Activated naive CD8-positive, alpha-beta T cell treated with anti-CD3 and anti-CD28 coated beads, Interleukin-2, amount 50 U/mL, for 24 hours (primary cell): ENCODE data around the gene GLI1.
A peak's percentile ranks its signal among the peaks of the same experiment; 100 is the strongest.
"Not testable (repeated sequence)": the region's sequence is repeated elsewhere in the genome, so short reads cannot be mapped to it uniquely, and the experiment has no call there.

ENCODE experiments used
- ATAC-seq: fragments of 150-1000 bp; cut with Tn5 transposase; one replicate; pipeline ENCODE4 v1.10.0; 2021
- DNase-seq: peaks from one replicate; pipeline ENCODE4 v3.0.0; 2021
- H3K27ac Mint-ChIP-seq: one replicate; pipeline ENCODE4 v1.8.0; 2021; ENCODE audit warnings: mild to moderate bottlenecking, mixed read lengths
- H3K27me3 Mint-ChIP-seq: one replicate; pipeline ENCODE4 v1.8.0; 2021; ENCODE audit warnings: mixed read lengths
- H3K36me3 Mint-ChIP-seq: one replicate; pipeline ENCODE4 v1.8.0; 2021; ENCODE audit warnings: low read depth, mixed read lengths
- H3K4me1 Mint-ChIP-seq: one replicate; pipeline ENCODE4 v1.8.0; 2021; ENCODE audit warnings: mixed read lengths
- H3K4me3 Mint-ChIP-seq: one replicate; pipeline ENCODE4 v1.8.0; 2021; ENCODE audit warnings: mild to moderate bottlenecking, moderate library complexity, mixed read lengths
- H3K9me3 Mint-ChIP-seq: one replicate; pipeline ENCODE4 v1.8.0; 2021; ENCODE audit warnings: mixed read lengths

Gene GLI1

GRCh38 chr12:57485695-57486094, 26.1 kb downstream of the GLI1 start:
- ATAC-seq (no peak), DNase-seq (no peak)
- Mint-ChIP-seq H3K9me3 (no peaks in the 10 kb centered on the region), H3K27ac (no peak overlapping the region), H3K27me3 (no peaks in the 10 kb centered on the region), H3K4me1 (peaks cover 45% of the 10 kb centered on the region), H3K4me3 (no peak overlapping the region), H3K36me3 (peaks cover 33% of the 10 kb centered on the region)

DNA sequence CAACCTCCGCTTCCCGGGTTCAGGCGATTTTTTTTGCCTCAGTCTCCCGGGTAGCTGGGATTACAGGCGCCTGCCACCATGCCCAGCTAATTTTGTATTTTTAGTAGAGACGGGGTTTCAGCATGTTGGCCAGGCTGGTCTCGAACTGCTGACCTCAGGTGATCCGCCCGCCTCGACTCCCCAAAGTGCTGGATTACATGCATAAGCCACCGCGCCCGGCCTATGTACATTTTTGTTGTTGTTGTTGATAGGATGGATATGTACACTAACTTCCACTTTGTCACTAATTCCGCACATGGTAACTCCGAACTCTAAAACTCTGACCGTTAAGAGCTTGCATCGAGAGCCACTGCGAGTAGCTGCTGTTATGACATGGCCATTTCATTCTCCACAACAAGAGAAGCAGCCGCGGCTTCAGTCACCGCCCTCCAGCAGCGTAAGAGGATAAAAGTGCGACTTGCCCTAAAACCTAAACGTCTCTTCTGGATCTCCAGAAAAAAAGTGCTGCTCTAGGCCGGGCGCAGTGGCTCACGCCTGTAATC, 27.5 kb downstream of the GLI1 start:
- Mint-ChIP-seq H3K9me3 (no peaks in the 10 kb centered on the region), H3K4me1 (peaks cover 39% of the 10 kb centered on the region), H3K4me3 (peak overlapping the region; percentile 97), H3K27ac (peak overlapping the region; percentile 93), H3K36me3 (peaks cover 43% of the 10 kb centered on the region), H3K27me3 (no peaks in the 10 kb centered on the region)
- DNase-seq (no peak), ATAC-seq (no peak)

GRCh38 chr12:57487597-57488401, 28.2 kb downstream of the GLI1 start, which contains the start of gene MARS1:
Gene MARS1, plus strand, starts transcription at chr12:57488068. Its CDS starts 23 bp downstream, at chr12:57488091.
- H3K27me3 Mint-ChIP-seq: no peaks in the 10 kb centered on the region
- peak within 1 kb of the TSS; percentile 97 for H3K4me3 Mint-ChIP-seq

DNA sequence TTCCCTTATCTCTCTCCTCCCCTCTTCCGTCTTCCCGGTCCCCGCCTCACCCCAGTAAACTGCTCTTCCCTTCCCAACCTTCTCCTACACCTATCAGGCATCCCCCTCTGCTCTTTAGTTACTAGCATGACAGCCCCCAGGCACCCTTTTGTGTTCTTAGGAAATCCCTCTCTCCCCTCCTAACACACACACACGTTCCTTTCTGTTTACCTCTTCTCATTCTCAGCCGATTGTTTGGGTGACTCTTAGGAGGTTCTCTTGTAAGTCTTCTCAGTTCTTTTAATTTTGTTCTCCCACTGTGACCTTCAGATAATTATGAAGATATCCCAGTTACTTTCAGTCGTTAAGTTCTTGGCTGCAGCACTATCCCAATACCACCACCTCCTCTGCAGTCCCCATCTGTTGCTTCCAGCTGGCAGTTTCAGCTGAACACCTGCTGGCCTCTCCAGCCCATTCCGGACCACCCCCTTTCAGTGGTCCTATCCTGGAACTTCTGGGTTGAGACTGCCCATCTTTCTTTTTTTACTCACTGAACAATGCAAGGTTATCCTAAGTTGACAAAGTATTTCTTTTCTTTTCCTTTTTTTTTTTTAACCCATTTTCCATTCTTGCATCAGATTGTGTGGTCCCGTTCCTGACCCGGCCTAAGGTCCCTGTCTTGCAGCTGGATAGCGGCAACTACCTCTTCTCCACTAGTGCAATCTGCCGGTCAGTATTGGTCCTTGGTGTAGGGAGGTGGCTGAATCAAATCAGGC, 29.0 kb downstream of the GLI1 start:
- H3K36me3 Mint-ChIP-seq: peaks cover 52% of the 10 kb centered on the region
- H3K4me1 Mint-ChIP-seq: peaks cover 32% of the 10 kb centered on the region
- peak overlapping the region; percentile 93 for H3K27ac Mint-ChIP-seq
- no peaks in the 10 kb centered on the region for H3K9me3 Mint-ChIP-seq
- ATAC-seq: no peak
- DNase-seq: no peak
- no peaks in the 10 kb centered on the region for H3K27me3 Mint-ChIP-seq
- peak overlapping the region; percentile 97 for H3K4me3 Mint-ChIP-seq

More at GRCh38 chr12:57487597-57488401, 28.2 kb downstream of the GLI1 start, which contains the start of gene MARS1:
- H3K9me3 Mint-ChIP-seq: no peaks in the 10 kb centered on the region
- H3K36me3 Mint-ChIP-seq: peaks cover 49% of the 10 kb centered on the region
- peak within 1 kb of the TSS; percentile 93 for H3K27ac Mint-ChIP-seq
- peak; percentile 91 for DNase-seq
- peak; percentile 97 for ATAC-seq
- peaks cover 38% of the 10 kb centered on the region for H3K4me1 Mint-ChIP-seq

DNA sequence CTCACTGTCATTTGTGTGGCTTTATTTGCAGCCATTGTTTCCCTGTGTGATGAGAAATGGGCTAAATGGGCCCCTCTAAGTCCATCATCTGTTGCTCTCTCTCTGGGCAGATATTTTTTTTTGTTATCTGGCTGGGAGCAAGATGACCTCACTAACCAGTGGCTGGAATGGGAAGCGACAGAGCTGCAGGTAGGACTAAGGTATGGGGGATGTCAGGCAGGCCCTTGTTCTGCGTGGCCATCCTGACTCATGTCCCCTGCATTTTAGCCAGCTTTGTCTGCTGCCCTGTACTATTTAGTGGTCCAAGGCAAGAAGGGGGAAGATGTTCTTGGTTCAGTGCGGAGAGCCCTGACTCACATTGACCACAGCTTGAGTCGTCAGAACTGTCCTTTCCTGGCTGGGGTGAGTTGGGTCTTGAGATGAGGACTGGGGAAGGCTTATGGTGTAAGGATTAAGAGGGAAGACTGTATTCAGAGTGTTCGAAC, 29.6 kb downstream of the GLI1 start:
- no peaks in the 10 kb centered on the region for H3K9me3 Mint-ChIP-seq
- DNase-seq: no peak
- peak overlapping the region; percentile 97 for H3K4me3 Mint-ChIP-seq

GRCh38 chr12:57490126-57490525, 30.5 kb downstream of the GLI1 start:
- peaks cover 55% of the 10 kb centered on the region for H3K36me3 Mint-ChIP-seq
- H3K27ac Mint-ChIP-seq: peak overlapping the region; percentile 93
- DNase-seq: no peak
- peaks cover 32% of the 10 kb centered on the region for H3K4me1 Mint-ChIP-seq
- ATAC-seq: no peak
- no peaks in the 10 kb centered on the region for H3K9me3 Mint-ChIP-seq
- peak overlapping the region; percentile 97 for H3K4me3 Mint-ChIP-seq
- H3K27me3 Mint-ChIP-seq: no peaks in the 10 kb centered on the region

More for the DNA sequence above, 29.6 kb downstream of the GLI1 start:
- peaks cover 55% of the 10 kb centered on the region for H3K36me3 Mint-ChIP-seq
- no peaks in the 10 kb centered on the region for H3K27me3 Mint-ChIP-seq
- ATAC-seq: no peak
- peak overlapping the region; percentile 93 for H3K27ac Mint-ChIP-seq
- peaks cover 32% of the 10 kb centered on the region for H3K4me1 Mint-ChIP-seq

- peak overlapping the region; percentile 1 for H3K4me3 Mint-ChIP-seq
- peaks cover 32% of the 10 kb centered on the region for H3K4me1 Mint-ChIP-seq
- ATAC-seq: no peak
- H3K27me3 Mint-ChIP-seq: no peaks in the 10 kb centered on the region
- H3K9me3 Mint-ChIP-seq: no peaks in the 10 kb centered on the region
- no peak for DNase-seq
- peaks cover 58% of the 10 kb centered on the region for H3K36me3 Mint-ChIP-seq
- no peak overlapping the region for H3K27ac Mint-ChIP-seq
Observed at GRCh38 chr12:57491393-57492280, 32.1 kb downstream of the GLI1 start.

DNA sequence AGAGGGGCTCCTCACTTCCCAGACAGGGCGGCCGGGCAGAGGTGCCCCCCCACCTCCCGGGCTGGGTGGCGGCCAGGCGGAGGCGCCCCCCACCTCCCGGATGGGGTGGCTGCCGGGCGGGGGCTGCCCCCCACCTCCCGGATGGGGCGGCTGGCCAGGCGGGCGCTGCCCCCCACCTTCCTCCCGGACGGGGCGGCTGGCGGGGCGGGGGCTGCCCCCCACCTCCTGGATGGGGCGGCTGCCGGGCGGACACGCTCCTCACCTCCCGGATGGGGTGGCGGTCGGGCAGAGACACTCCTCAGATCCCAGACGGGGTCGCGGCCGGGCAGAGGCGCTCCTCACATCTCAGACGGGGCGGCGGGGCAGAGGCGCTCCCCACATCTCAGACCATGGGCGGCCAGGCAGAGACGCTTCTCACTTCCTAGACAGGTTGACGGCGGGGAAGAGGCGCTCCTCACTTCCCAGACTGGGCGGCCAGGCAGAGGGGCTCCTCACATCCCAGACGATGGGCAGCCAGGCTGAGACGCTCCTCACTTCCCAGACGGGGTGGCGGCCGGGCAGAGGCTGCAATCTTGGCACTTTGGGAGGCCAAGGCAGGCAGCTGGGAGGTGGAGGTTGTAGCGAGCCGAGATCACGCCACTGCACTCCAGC, 35.6 kb downstream of the GLI1 start:
- not testable (repeated sequence) for DNase-seq, H3K4me3 Mint-ChIP-seq, H3K27me3 Mint-ChIP-seq, H3K9me3 Mint-ChIP-seq, ATAC-seq, H3K27ac Mint-ChIP-seq
- peaks cover 64% of the 10 kb centered on the region for H3K36me3 Mint-ChIP-seq
- H3K4me1 Mint-ChIP-seq: peaks cover 12% of the 10 kb centered on the region

- Mint-ChIP-seq H3K9me3 (no peaks in the 10 kb centered on the region), H3K4me1 (peaks cover 6% of the 10 kb centered on the region), H3K36me3 (peaks cover 64% of the 10 kb centered on the region), H3K27me3 (no peaks in the 10 kb centered on the region), H3K27ac (no peak overlapping the region), H3K4me3 (no peak overlapping the region)
- no peak for DNase-seq
- no peak for ATAC-seq
Observed at GRCh38 chr12:57496822-57497221, 37.2 kb downstream of the GLI1 start.

- Mint-ChIP-seq H3K9me3 (no peaks in the 10 kb centered on the region), H3K4me1 (peaks cover 6% of the 10 kb centered on the region), H3K4me3 (no peak overlapping the region), H3K27ac (no peak overlapping the region), H3K27me3 (no peaks in the 10 kb centered on the region), H3K36me3 (peaks cover 63% of the 10 kb centered on the region)
- no peak for ATAC-seq
- DNase-seq: no peak
Observed at GRCh38 chr12:57497223-57498131, 37.9 kb downstream of the GLI1 start.

DNA sequence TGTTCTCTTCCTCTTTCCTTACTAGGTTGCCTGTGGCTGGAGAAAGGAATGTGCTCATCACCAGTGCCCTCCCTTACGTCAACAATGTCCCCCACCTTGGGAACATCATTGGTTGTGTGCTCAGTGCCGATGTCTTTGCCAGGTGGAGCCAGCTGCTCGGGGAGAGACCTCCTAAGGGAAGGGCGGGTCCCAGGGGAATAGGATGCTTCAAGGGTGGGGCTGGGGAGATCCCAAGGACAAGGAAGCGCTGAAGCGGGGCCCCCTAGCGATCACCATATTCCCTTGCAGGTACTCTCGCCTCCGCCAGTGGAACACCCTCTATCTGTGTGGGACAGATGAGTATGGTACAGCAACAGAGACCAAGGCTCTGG, 38.5 kb downstream of the GLI1 start:
- H3K9me3 Mint-ChIP-seq: no peaks in the 10 kb centered on the region
- H3K36me3 Mint-ChIP-seq: peaks cover 60% of the 10 kb centered on the region
- H3K27ac Mint-ChIP-seq: peak overlapping the region; percentile 30
- no peak for DNase-seq
- no peak for ATAC-seq
- peaks cover 3% of the 10 kb centered on the region for H3K4me1 Mint-ChIP-seq
- no peaks in the 10 kb centered on the region for H3K27me3 Mint-ChIP-seq
- no peak overlapping the region for H3K4me3 Mint-ChIP-seq

- Mint-ChIP-seq H3K4me1 (peaks cover 3% of the 10 kb centered on the region), H3K9me3 (no peaks in the 10 kb centered on the region), H3K27ac (peak overlapping the region; percentile 30), H3K4me3 (no peak overlapping the region), H3K27me3 (no peaks in the 10 kb centered on the region), H3K36me3 (peaks cover 63% of the 10 kb centered on the region)
- ATAC-seq (no peak), DNase-seq (no peak)
Observed at GRCh38 chr12:57498571-57498970, 39.0 kb downstream of the GLI1 start.

- H3K36me3 Mint-ChIP-seq: peaks cover 74% of the 10 kb centered on the region
- H3K4me3 Mint-ChIP-seq: no peak overlapping the region
- peaks cover 4% of the 10 kb centered on the region for H3K4me1 Mint-ChIP-seq
- no peaks in the 10 kb centered on the region for H3K27me3 Mint-ChIP-seq
- no peak for ATAC-seq
- no peak for DNase-seq
- H3K27ac Mint-ChIP-seq: no peak overlapping the region
- H3K9me3 Mint-ChIP-seq: no peaks in the 10 kb centered on the region
Observed at GRCh38 chr12:57500213-57500612, 40.6 kb downstream of the GLI1 start.
